KMS-11 (cell line): ENCODE measurements around the gene MSMP.

ENCODE experiments used
- H2AFZ ChIP-seq: fragments of 200-600 bp; sonication (generic); 2 replicates; pipeline ENCODE4 v1.6.1; 2016; ENCODE audit warnings: antibody characterized with exemption, mixed run types, low read depth
- H3K27ac ChIP-seq: fragments of 200-600 bp; sonication (generic); 2 replicates; pipeline ENCODE4 v1.6.1; 2016; ENCODE audit warnings: mild to moderate bottlenecking, mixed run types
- H3K27me3 ChIP-seq: fragments of 200-600 bp; sonication (generic); 2 replicates; pipeline ENCODE4 v1.6.1; 2017; ENCODE audit warnings: mild to moderate bottlenecking, low read depth, mixed run types, moderate library complexity; ENCODE audit not compliant: insufficient read depth
- H3K36me3 ChIP-seq: fragments of 200-600 bp; sonication (generic); 2 replicates; pipeline ENCODE4 v1.6.1; 2017; ENCODE audit warnings: mild to moderate bottlenecking, mixed run types; ENCODE audit not compliant: insufficient read depth
- H3K4me1 ChIP-seq: fragments of 200-600 bp; sonication (generic); 2 replicates; pipeline ENCODE4 v1.6.1; 2016; ENCODE audit warnings: mild to moderate bottlenecking, low read depth, mixed run types; ENCODE audit not compliant: poor library complexity, severe bottlenecking
- H3K4me2 ChIP-seq: fragments of 200-600 bp; sonication (generic); 2 replicates; pipeline ENCODE4 v1.7.0; 2016; ENCODE audit warnings: mild to moderate bottlenecking, mixed run types
- H3K4me3 ChIP-seq: fragments of 200-600 bp; sonication (generic); IDR thresholded peaks from 2 replicates; pipeline ENCODE4 v1.6.1; 2017; ENCODE audit warnings: low read depth, low read length, mixed read lengths; ENCODE audit not compliant: insufficient read depth
- H3K79me2 ChIP-seq: fragments of 200-600 bp; sonication (generic); 2 replicates; pipeline ENCODE4 v1.6.1; 2016; ENCODE audit warnings: low read depth, mixed run types; ENCODE audit not compliant: insufficient read depth
- H3K9ac ChIP-seq: fragments of 200-600 bp; sonication (generic); 2 replicates; pipeline ENCODE4 v1.6.1; 2016; ENCODE audit warnings: mild to moderate bottlenecking, mixed run types
- H4K20me1 ChIP-seq: fragments of 200-600 bp; sonication (generic); 2 replicates; pipeline ENCODE4 v1.6.1; 2016; ENCODE audit warnings: mild to moderate bottlenecking, mixed run types; ENCODE audit not compliant: insufficient read depth
- TF ChIP-seq, protein P1 (sequence below): fragments of 200-600 bp; sonication (generic); conservative IDR thresholded peaks from 2 replicates; pipeline ENCODE4 v1.6.1; 2017; ENCODE audit warnings: low read depth, mild to moderate bottlenecking, antibody characterized with exemption, low read length, moderate library complexity, mixed read lengths

MSMP gene

GRCh38 chr9:35755071-35755470 is 995 bp upstream of the MSMP start:
- H2AFZ ChIP-seq = no peak overlapping the region
- H3K9ac ChIP-seq = no peak overlapping the region
- no peak overlapping the region for H3K4me3 ChIP-seq
- H3K4me2 ChIP-seq = no peak overlapping the region
- H4K20me1 ChIP-seq = no peaks in the 10 kb centered on the region
- H3K27me3 ChIP-seq = no peaks in the 10 kb centered on the region
- H3K4me1 ChIP-seq = peaks cover 17% of the 10 kb centered on the region
- TF ChIP-seq, protein P1, sequence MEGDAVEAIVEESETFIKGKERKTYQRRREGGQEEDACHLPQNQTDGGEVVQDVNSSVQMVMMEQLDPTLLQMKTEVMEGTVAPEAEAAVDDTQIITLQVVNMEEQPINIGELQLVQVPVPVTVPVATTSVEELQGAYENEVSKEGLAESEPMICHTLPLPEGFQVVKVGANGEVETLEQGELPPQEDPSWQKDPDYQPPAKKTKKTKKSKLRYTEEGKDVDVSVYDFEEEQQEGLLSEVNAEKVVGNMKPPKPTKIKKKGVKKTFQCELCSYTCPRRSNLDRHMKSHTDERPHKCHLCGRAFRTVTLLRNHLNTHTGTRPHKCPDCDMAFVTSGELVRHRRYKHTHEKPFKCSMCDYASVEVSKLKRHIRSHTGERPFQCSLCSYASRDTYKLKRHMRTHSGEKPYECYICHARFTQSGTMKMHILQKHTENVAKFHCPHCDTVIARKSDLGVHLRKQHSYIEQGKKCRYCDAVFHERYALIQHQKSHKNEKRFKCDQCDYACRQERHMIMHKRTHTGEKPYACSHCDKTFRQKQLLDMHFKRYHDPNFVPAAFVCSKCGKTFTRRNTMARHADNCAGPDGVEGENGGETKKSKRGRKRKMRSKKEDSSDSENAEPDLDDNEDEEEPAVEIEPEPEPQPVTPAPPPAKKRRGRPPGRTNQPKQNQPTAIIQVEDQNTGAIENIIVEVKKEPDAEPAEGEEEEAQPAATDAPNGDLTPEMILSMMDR = no peak
- H3K27ac ChIP-seq = no peak overlapping the region
- peaks cover 24% of the 10 kb centered on the region; the same call in 1 of the 2 replicates for H3K79me2 ChIP-seq
- H3K36me3 ChIP-seq = no peaks in the 10 kb centered on the region

DNA sequence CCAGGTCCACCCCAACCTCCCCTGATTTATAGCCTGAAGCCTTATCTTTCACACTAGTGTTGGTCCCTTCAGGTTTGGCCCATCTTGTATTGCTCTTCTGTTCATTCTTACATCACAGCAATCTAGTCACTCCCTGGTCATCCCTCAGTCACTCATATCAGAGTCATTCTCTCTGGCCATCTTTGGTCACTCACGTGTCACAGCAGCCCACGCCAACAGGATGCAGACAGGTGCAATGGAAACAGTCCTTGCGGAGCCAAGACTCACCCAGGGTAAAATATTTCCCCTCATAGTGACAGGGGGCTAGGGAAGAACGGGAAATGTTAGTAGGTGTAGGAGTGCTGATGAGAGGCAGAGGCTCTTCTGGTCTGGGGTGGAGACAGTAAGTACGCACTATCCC is 610 bp downstream of the MSMP start:
- Histone ChIP-seq H3K9ac (no peak overlapping the region), H2AFZ (no peak overlapping the region), H3K4me3 (no peak overlapping the region), H3K36me3 (no peaks in the 10 kb centered on the region), H4K20me1 (no peaks in the 10 kb centered on the region), H3K27ac (no peak overlapping the region), H3K4me2 (no peak overlapping the region), H3K79me2 (peaks cover 15% of the 10 kb centered on the region), H3K27me3 (no peaks in the 10 kb centered on the region), H3K4me1 (peaks cover 15% of the 10 kb centered on the region)
- TF ChIP-seq, protein P1 = no peak

DNA sequence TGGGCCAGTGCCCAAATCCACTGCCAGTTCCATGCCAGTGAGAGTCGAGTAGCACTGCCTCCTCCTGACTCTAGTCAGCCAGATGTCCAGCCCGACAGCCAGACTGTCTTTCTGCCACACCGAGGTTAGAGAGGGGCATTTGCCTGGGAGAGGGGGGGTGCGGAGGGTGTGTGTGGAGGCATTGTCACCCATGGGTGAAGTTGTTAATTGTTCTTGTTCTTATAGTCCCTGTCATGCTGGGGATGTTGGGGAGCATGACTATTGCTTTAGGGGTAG is 3.9 kb downstream of the MSMP start:
- Histone ChIP-seq H3K4me3 (no peak overlapping the region), H4K20me1 (no peaks in the 10 kb centered on the region; the same call in 1 of the 2 replicates), H3K27ac (no peak overlapping the region), H3K27me3 (no peaks in the 10 kb centered on the region), H3K36me3 (no peaks in the 10 kb centered on the region), H3K9ac (no peak overlapping the region), H2AFZ (no peak overlapping the region), H3K4me1 (peaks cover 23% of the 10 kb centered on the region), H3K4me2 (peak overlapping the region; percentile 68), H3K79me2 (peaks cover 33% of the 10 kb centered on the region)
- TF ChIP-seq, protein P1 = no peak

DNA sequence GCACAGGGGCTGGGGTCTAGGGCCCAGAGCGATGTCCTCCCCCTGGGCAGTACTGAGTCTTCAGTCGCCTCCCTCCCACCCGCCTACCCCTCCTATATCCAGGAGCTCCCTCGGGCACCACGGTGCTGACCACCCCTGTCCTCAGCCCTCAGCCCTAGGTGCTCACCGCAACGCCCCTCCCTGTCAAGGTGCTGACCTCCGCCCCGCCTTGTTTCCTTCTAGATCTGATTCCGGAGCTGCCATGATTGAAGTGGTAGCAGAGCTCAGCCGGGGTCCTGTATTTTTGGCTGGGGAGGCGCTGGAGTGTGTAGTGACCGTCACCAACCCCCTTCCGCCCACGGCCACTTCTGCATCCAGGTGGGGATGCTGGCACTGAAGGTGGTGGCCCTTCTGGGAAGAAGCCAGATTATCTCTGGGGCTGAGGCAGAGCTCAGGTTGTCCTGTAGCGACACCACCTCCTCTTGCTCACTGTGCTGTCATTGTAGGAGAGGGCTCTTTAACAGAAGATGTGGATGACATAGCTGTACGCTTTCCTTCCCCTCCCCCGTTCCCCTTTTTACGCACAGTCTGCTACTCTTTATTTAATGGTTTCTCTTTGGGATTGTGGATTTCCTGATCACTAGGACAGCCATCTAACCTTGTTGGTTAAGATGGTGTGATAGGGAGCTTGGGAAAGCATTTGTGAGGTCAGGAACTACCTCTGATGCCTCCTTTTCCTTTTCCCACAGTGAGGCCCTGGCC is 4.4 kb downstream of the MSMP start:
- TF ChIP-seq, protein P1 = no peak
- peaks cover 35% of the 10 kb centered on the region for H3K79me2 ChIP-seq
- no peaks in the 10 kb centered on the region for H3K27me3 ChIP-seq
- H3K9ac ChIP-seq = peak overlapping the region; percentile 45; the same call in 1 of the 2 replicates
- H3K4me3 ChIP-seq = no peak overlapping the region
- peak overlapping the region; percentile 76 for H2AFZ ChIP-seq
- peak overlapping the region; percentile 68 for H3K4me2 ChIP-seq
- no peaks in the 10 kb centered on the region; the same call in 1 of the 2 replicates for H4K20me1 ChIP-seq
- H3K4me1 ChIP-seq = peaks cover 23% of the 10 kb centered on the region
- H3K36me3 ChIP-seq = no peaks in the 10 kb centered on the region
- H3K27ac ChIP-seq = no peak overlapping the region
